ENCODE measurements around the gene ZC2HC1B. TPM values are rescaled to one million over a fixed set of nuclear protein-coding genes. Genes with fewer than 3 reads are reported as not detected.

ZC2HC1B gene
- polyA plus RNA-seq, 12 donors: 0.38 to 0.83 TPM; not detected in 10

Other genes with a start within 250 kb of the ZC2HC1B start
- gene PHACTR2, start 186.5 kb upstream of the ZC2HC1B start, polyA plus RNA-seq (ENCODE audit: insufficient read length in 12 of 12): 10 to 100 TPM; 31.7 to 86.3 (median 39.8) TPM
- gene LTV1, start 21.1 kb upstream of the ZC2HC1B start, polyA plus RNA-seq (ENCODE audit: insufficient read length in 12 of 12): 10 to 100 TPM in 11 of 12 donors, not detected in 1; 32.5 to 57.7 (median 47.7) TPM
- gene PLAGL1, start 143.8 kb downstream of the ZC2HC1B start, polyA plus RNA-seq (ENCODE audit: insufficient read length in 12 of 12): 100 to 1,000 TPM; 228 to 470 (median 298) TPM
- 10 to 100 TPM in 11 of 12 donors, not detected in 1; 82.1 to 98.7 (median 93.5) TPM for gene SF3B5, start 231.1 kb downstream of the ZC2HC1B start, polyA plus RNA-seq (ENCODE audit: insufficient read length in 12 of 12)